Head of caudate nucleus (tissue), 42 donors: ENCODE measurements around the gene CDC37.
"Not testable (repeated sequence)": the region's sequence is repeated elsewhere in the genome, so short reads cannot be mapped to it uniquely, and the experiment has no call there.

ENCODE experiments used
- DNase-seq, 42 donors: peaks; one replicate each; pipeline versions ENCODE4 v3.0.0 to v3.0.0-alpha.2; 2020 to 2021; ENCODE audit warnings: mixed read lengths in 7 of 42
- intact Hi-C: fragments of 100-400 bp; cut with DNase I; formaldehyde crosslinking; loops from one replicate; pipeline ENCODE4 v1.15.0; 2022

Gene CDC37

DNA sequence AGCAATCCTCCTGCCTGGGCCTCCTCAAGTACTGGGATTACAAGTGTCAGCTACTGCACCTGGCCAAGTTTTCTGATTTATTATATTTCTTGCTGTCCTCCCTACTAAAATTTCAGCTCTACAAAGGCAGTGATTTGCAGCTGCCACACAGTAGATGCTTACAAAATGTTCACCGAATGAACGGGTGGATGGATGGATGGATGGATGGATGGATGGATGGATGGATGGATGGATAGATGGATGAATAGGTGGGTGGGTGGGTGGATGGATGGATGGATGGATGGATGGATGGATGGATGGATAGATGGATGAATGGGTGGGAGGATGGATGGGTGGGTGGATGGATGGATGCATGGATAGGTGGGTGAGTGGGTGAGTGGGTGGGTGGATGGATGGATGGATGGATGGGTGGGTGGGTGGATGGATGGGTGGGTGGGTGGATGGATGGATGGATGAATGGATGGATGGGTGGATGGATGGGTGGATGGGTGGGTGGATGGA, 26.2 kb downstream of the CDC37 start:
- DNase-seq, intact Hi-C loops: not testable (repeated sequence)

- DNase-seq, result no peak
- intact Hi-C loops, result no loop called here
Measured at GRCh38 chr19:10374931-10375330, 28.4 kb downstream of the CDC37 start.

DNA sequence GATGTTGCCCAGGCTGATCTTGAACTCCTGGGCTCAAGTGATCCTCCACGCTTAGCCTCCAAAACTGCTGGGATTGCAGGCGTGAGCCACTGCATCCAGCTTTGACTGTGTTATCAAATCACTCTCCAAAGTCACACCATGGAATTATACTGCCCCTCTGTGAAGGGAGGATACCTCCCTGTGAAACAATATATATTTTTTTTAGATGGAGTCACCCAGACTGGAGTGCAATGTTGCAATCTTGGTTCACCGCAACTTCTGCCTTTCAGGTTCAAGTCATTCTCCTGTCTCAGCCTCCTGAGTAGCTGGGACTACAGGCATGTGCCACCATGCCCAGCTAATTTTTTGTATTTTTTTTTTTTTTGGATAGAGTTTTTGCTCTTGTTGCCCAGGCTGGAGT, 30.7 kb downstream of the CDC37 start:
- DNase-seq, result peak in 5 of 42 donors; percentile 10 to 51 (median 25)
- intact Hi-C loops, result no loop called here

- no peak for DNase-seq
- intact Hi-C loops, result no loop called here
Measured at GRCh38 chr19:10368101-10368803, 35.1 kb downstream of the CDC37 start.

GRCh38 chr19:10366950-10367512, 36.3 kb downstream of the CDC37 start:
- intact Hi-C loops, DNase-seq: not testable (repeated sequence)

GRCh38 chr19:10365518-10365917, 37.8 kb downstream of the CDC37 start:
- intact Hi-C loops, result no loop called here
- DNase-seq, result no peak

DNA sequence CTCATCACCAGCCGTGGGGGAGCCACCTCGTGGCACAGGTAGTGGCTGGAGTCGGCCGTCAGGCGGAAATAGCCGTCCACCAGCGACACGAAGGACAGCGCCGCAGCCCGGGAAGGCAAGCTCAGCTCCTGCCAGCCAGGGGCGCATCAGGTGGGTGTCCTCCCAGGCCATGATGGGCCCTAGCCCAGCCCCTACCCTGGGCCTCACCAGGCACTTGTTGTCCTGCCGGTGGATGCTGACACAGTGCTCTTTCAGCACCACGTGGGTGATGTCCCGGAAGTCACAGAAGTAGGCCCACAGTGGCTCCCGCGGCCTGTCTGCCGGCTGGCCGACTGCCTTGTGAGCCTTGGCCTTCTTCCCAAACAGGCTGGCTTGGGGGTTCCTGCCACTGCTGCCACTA, 38.7 kb downstream of the CDC37 start:
- intact Hi-C loops, result no loop called here
- DNase-seq, result peak in 40 of 42 donors; percentile 4 to 82 (median 53)

- intact Hi-C loops, result no loop called here
- peak in 8 of 42 donors; percentile 11 to 55 (median 36) for DNase-seq
Measured at GRCh38 chr19:10363789-10364281, 39.5 kb downstream of the CDC37 start.

DNA sequence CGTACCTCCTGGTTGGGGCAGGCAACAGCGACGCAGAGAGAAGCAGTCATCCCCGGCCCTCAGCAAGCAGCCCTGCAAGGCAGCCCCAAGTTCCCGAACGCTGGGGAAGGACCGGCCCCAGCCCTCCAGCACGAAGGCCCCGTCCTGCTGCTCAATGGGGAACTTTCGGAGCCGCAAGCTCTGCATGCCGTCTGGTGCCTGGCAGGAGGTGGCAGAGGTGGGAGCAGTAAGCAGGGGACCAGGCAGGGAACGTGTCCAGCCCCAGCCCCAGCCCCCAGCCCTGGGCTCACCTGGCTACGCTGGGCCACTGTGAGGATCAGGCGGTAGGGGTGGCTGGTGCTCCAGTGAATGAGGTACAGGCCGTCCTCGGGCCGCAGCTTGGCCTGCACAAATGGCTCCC, 41.1 kb downstream of the CDC37 start:
- intact Hi-C loops, result no loop called here
- DNase-seq, result no peak

DNA sequence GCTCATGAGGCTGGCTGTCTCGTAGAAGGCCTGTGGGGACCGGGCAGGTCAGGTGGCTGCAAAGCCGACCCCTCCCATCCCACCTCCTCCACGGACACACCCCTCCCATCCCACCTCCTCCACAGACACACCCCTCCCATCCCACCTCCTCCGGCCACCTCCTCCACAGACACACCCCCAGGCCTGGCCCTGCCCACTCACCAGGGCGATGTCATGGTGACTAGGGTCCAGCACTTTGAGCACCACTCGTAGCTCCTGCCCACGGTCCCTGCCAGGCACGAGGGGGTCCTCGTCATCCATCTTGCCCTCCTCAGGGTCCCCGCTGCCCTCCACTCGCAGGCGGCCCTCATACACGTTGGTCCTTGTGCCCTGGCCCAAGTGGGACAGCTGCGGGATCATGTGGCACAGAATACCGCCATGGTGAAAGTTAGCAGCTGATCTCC, 41.8 kb downstream of the CDC37 start:
- DNase-seq, result no peak
- intact Hi-C loops, result no loop called here

DNA sequence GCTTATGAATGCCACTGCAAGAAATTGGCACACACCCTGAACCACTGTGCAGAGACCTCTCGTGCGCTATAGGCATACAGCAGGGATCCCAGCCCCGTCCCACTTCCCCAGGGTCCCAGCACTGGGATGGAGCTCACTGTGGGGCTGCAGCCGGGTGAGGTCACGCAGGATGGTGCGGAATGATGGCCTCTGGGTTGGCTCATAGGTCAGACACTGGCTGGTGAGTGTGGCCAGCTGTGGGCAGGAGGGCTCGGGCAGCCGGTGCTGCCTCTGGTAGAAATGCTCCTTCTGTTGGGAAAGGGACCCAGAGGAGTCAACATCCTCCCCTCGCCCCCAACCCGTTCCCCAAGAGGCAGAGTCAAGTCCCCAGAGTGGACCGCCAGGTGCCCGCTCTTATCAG, 46.9 kb downstream of the CDC37 start:
- DNase-seq, result no peak
- intact Hi-C loops, result no loop called here

DNA sequence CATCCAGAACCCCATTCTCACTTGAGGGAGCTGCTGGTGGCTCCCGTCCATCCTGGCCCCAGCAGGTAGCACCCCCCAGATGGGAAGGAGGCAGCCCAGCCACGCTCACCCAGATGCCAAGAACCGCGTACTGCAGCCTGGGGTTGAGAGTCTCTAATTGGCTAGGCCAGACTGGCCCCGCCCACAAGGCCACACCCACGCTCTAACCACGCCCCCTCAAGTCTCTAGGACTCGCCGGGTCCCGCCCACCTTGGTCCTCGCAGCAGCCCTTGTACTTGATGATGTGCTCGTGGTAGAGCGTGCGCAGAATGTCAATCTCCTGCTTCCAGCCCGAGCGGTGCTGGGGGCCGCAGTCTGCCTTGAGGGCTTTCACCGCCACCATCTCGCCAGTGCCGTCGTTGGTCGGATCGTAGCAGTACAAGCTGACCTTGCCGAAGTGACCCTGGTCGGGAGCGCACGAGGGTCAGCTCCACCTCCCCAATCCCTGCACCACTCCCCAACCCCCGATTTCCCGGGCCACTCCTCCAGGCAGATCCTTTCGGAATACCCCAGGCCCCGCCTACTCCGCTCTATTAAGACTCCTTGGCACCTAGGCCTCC, 49.5 kb downstream of the CDC37 start:
- DNase-seq, result peak in 1 of 42 donors; percentile 17
- intact Hi-C loops, result no loop called here

DNA sequence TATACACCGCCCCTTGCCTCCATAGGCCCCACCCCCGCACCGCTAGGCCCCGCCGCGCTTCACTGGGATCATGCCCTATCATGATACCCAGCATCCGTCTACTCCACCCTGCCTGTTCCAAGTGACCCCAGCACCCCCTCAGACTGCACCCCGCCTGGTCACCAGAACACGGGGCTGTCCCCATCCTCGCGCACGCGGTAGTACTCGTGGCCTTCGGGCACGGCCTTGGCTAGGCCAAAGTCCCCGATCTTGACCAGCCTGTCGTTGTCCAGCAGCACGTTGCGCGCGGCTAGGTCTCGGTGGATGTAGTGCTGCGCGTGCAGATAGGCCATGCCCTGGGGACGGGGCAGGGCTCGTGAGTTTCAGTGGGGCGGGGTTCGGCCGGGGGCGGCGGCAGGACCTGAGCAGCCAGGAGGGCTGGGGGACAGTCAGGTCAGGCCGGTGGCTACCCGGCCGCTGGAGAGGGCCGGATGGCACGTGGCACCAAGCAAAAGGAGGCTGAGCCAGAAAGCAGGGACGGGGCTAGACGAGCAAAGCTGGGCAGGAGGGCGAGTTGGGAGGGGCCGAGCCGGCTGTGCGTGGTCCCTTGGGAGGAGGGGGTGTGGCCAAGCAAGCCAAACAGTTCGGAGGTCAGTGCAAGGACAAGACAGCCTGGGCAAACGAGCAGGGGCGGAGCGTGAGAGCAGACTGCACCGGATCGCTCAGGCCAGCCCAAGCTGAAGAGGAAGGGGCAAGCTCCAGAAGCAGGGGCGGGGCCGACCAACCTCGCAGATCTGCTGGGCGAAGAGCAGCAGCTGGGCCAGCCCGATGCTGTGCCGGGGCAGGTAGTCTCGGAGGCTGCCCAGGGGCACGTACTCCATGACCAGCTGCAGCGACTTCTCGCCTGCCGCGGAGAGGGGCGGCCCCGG, 50.3 kb downstream of the CDC37 start:
- intact Hi-C loops, result no loop called here
- DNase-seq, result no peak

GRCh38 chr19:10346509-10346908, 56.8 kb downstream of the CDC37 start:
- intact Hi-C loops, result no loop called here
- peak in 10 of 42 donors; percentile 4 to 47 (median 26) for DNase-seq

DNA sequence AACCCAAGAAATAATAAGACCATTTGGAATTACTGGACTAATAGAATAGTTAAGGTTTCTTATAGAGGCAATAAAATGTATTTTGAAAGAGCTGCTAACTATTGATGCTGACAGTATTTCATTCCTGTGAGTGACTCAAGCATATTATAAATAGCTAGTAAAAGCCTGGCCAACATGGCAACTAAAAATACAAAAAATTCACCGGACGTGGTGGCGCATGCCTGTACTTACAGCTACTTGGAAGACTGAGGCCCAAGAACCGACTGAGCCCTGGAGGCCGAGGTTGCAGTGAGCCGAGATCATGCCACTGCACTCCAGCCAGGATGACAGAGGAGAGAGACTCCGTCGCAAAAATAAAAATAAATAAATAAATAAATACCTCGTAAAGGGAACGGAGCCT, 58.6 kb downstream of the CDC37 start:
- intact Hi-C loops, result no loop called here
- DNase-seq, result no peak

DNA sequence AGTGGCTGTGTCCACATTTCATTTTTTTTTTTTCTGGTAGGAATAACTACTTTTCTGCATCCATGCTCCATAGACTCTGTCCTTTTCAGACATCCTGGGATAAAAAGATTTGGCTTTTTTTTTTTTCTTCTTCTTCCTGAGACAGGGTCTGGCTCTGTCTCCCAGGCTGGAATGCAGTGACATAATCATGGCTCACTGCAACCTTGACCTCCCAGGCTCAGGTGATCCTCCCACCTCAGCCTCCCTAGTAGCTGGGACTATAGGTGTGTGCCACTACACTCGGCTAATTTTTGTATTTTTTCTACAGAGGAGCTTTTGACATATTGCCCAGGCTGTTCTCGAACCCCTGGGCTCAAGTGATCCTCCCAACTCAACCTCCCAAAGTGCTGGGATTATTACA, 59.8 kb downstream of the CDC37 start:
- no peak for DNase-seq
- intact Hi-C loops, result no loop called here
